Left ventricle myocardium inferior (tissue), 1 donor: ENCODE data around the gene STIMATE. TPM values are rescaled to one million over a fixed set of nuclear protein-coding genes. Genes with fewer than 3 reads are reported as not detected.

Experiments used
- DNase-seq: peaks from one replicate; pipeline ENCODE4 v3.0.0-alpha.2; 2020
- H3K27ac ChIP-seq: fragments of 200-600 bp; replicated peaks from 2 replicates; pipeline ENCODE4 v1.8.0; 2021
- H3K27me3 ChIP-seq: fragments of 200-600 bp; 2 replicates; pipeline ENCODE4 v1.8.0; 2021; ENCODE audit warnings: low read depth
- H3K36me3 ChIP-seq: fragments of 200-600 bp; 2 replicates; pipeline ENCODE4 v1.8.0; 2021
- H3K4me1 ChIP-seq: fragments of 200-600 bp; 2 replicates; pipeline ENCODE4 v1.8.0; 2021
- H3K4me3 ChIP-seq: fragments of 200-600 bp; 2 replicates; pipeline ENCODE4 v1.8.0; 2021; ENCODE audit warnings: mild to moderate bottlenecking, moderate library complexity
- H3K9me3 ChIP-seq: fragments of 200-600 bp; replicated peaks from 2 replicates; pipeline ENCODE4 v1.8.0; 2021
- intact Hi-C: fragments of 100-400 bp; cut with micrococcal nuclease; formaldehyde crosslinking; loops from one replicate; pipeline ENCODE4 v1.11.0; 2022
- total RNA-seq: library from RNA; stranded (reverse); fragmentation: NEBNext Ultra II Directional; extraction: Animal tissue kit (Norgen Biotek cat#: 25700); gene quantifications from one replicate; pipeline ENCODE4 v1.2.1, GENCODE V29; 2021
- TF ChIP-seq, protein P1 (sequence below): fragments of 200-600 bp; IDR thresholded peaks from 2 replicates; pipeline ENCODE4 v1.8.0; 2021; ENCODE audit warnings: antibody characterized with exemption, mild to moderate bottlenecking, borderline replicate concordance
- donor health status: DM: no; HTN: yes; CAD: no; lungs with severe emphysema.

Gene STIMATE
- total RNA-seq, 1 donor from 2014 or later: 6.3 TPM

DNA sequence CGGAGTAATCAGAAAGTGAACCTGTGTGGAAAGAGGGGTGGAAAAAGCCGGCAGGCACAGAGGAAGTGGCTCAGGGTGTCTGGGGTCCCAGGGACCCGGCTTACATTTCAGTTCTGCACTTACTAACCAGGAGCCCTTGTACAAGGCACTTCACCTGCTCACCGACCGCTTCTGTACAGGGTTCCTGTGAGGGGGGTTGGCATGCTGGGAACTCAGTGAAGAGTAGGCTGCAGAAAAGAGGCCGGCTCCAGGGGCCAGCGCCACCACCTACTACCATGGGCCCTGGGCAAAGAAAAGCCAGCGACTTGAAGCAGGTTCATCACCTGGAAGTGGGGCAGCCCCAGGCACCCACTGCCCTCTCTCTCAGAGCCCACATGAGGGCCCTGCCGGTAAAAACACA lies 6.2 kb downstream of the STIMATE start:
- no peak for DNase-seq
- no peaks in the 10 kb centered on the region for H3K9me3 ChIP-seq
- H3K4me3 ChIP-seq: no peak overlapping the region
- TF ChIP-seq, protein P1, sequence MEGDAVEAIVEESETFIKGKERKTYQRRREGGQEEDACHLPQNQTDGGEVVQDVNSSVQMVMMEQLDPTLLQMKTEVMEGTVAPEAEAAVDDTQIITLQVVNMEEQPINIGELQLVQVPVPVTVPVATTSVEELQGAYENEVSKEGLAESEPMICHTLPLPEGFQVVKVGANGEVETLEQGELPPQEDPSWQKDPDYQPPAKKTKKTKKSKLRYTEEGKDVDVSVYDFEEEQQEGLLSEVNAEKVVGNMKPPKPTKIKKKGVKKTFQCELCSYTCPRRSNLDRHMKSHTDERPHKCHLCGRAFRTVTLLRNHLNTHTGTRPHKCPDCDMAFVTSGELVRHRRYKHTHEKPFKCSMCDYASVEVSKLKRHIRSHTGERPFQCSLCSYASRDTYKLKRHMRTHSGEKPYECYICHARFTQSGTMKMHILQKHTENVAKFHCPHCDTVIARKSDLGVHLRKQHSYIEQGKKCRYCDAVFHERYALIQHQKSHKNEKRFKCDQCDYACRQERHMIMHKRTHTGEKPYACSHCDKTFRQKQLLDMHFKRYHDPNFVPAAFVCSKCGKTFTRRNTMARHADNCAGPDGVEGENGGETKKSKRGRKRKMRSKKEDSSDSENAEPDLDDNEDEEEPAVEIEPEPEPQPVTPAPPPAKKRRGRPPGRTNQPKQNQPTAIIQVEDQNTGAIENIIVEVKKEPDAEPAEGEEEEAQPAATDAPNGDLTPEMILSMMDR: no peak
- no peak overlapping the region for H3K27ac ChIP-seq
- intact Hi-C loops: no loop called here
- no peaks in the 10 kb centered on the region for H3K27me3 ChIP-seq
- H3K36me3 ChIP-seq: no peaks in the 10 kb centered on the region
- peaks cover 58% of the 10 kb centered on the region for H3K4me1 ChIP-seq

DNA sequence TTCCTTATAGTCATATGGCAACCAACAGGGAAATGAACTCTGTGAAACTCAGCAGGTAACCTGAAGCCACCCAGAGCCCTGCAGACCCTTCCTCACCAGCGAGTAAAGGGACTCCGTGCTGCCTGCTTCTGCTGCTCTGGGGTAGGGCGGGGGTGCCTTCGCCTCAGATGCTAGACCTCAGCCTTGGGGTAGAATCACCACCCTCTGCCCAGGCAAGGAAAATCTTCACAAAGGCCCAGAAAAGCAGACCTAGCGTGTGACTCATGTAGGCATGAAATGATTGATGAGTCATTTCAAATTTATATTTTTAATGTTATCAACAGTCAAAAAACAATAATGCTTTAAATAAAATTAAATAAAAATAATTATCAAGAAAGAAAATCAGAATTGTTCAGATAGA lies 6.6 kb downstream of the STIMATE start:
- TF ChIP-seq, protein P1: no peak
- Histone ChIP-seq H3K27me3 (no peaks in the 10 kb centered on the region), H3K36me3 (peaks cover under 1% of the 10 kb centered on the region), H3K4me1 (peaks cover 58% of the 10 kb centered on the region), H3K27ac (no peak overlapping the region), H3K4me3 (no peak overlapping the region), H3K9me3 (no peaks in the 10 kb centered on the region)
- DNase-seq: no peak
- intact Hi-C loops: no loop called here

DNA sequence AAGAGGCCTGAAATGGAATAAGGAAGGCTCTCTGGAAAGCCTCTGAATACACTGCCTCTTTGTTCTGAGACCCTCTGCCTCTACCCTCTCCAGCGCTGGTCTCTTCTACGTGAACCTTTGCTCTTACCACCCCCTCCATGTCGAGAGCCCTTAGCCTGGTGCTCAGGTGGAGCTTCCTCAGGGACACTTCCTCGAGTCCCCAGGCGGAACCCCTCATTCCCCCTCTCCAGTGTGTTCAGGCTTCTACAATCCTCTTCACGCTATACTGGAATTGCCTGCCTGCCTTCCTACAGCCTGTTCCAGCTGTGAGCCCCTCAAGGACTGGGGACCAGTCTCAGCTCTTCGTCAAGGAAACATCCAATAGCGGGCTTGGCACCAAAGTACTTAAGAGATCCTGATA lies 7.4 kb downstream of the STIMATE start:
- no peak for DNase-seq
- Histone ChIP-seq H3K4me1 (peaks cover 55% of the 10 kb centered on the region), H3K4me3 (no peak overlapping the region), H3K9me3 (no peaks in the 10 kb centered on the region), H3K27ac (no peak overlapping the region), H3K27me3 (no peaks in the 10 kb centered on the region), H3K36me3 (peaks cover 8% of the 10 kb centered on the region)
- TF ChIP-seq, protein P1: no peak
- intact Hi-C loops: no loop called here

DNA sequence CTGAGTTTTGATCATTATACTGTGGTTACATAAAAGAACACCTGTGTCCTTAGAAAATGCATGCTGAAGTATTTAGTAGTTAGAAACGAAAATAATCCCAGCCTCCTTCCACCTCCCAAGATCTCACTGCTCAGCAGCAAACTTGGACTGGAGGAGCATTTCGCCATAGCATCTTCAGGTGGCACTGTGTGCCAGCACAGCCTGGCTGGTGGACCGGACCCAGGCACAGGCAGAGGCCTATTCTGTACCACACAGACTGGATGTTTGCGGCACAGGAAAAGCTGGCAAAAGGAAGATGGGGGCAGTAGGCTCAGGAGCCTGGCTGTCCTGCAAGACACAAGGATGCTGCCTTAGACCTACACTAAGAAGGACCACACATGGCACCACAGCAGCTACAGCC lies 10.2 kb downstream of the STIMATE start:
- peaks cover 8% of the 10 kb centered on the region for H3K36me3 ChIP-seq
- DNase-seq: no peak
- H3K4me1 ChIP-seq: peaks cover 28% of the 10 kb centered on the region
- TF ChIP-seq, protein P1: no peak
- H3K27ac ChIP-seq: no peak overlapping the region
- H3K9me3 ChIP-seq: no peaks in the 10 kb centered on the region
- no peaks in the 10 kb centered on the region for H3K27me3 ChIP-seq
- H3K4me3 ChIP-seq: no peak overlapping the region
- intact Hi-C loops: no loop called here

DNA sequence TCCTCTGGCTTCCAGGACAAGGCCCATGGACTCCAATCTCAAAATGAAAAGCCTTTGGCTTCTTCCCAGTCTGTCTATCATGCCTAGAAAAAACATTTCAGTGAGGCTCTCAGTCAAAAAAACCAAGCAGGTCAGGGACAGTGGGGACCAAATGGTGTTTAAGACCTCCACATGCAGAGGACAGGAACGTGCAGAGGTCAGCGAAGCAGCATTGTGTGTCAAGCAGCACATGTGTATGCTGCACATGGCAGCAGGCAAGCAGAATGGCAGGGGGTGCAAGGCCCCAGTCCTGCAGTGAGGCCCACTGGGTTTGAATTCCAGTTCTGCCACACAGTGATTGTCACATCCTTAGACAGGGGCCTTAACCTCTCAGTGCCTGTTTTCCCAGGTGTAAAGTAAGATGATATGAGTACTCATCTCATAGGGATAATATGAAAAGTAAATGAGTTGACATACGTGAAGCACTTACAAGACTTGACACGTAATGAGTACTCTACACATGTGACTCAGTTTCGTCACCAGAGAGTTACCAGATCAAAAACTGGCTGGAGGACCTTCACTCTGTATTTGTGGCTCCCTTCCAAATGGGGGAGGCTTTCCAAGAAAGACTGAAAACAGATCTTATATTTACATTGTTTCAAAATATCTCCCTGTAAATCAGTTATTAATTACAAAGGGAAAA lies 11.2 kb downstream of the STIMATE start:
- no peak for DNase-seq
- H3K27me3 ChIP-seq: no peaks in the 10 kb centered on the region
- H3K9me3 ChIP-seq: no peaks in the 10 kb centered on the region
- peaks cover 8% of the 10 kb centered on the region for H3K36me3 ChIP-seq
- TF ChIP-seq, protein P1: no peak
- intact Hi-C loops: no loop called here
- H3K27ac ChIP-seq: no peak overlapping the region
- H3K4me1 ChIP-seq: peaks cover 18% of the 10 kb centered on the region
- H3K4me3 ChIP-seq: no peak overlapping the region
